AG04450 (cell line): Measurements from ENCODE around the gene PRKAG2. TPM values are rescaled to one million over a fixed set of nuclear protein-coding genes. Genes with fewer than 3 reads are reported as not detected.

Experiments used
- CTCF ChIA-PET: fragments of 300-600, 350-600 bp; formaldehyde crosslinking; extraction: SDS; loops from one replicate; lab custom pipeline; 2022; ENCODE audit warnings: antibody characterized with exemption, inconsistent platforms; lab: Charles Lee
- POLR2A ChIA-PET: fragments of 350-600 bp; formaldehyde crosslinking; extraction: SDS; loops from one replicate; lab custom pipeline; 2021; ENCODE audit warnings: antibody characterized with exemption, inconsistent platforms; lab: Yijun Ruan, JAX
- DNase-seq: peaks from one replicate; pipeline ENCODE4 v3.0.0-alpha.2; 2011; ENCODE audit warnings: low read depth, low spot score
- H3K27ac ChIP-seq: one replicate; pipeline ENCODE4 v1.5.1; 2012; ENCODE audit warnings: low read depth, low read length, control low read depth
- H3K27me3 ChIP-seq: one replicate; pipeline ENCODE4 v1.6.0; 2012; ENCODE audit warnings: low read length; ENCODE audit not compliant: control insufficient read depth, insufficient read depth
- H3K4me3 ChIP-seq: 2 replicates; pipeline ENCODE4 v1.5.1; 2011; ENCODE audit warnings: mild to moderate bottlenecking, low read depth, low read length, control low read depth
- H3K9me3 ChIP-seq: 2 replicates; pipeline ENCODE4 v1.5.1; 2012; ENCODE audit warnings: low read length; ENCODE audit not compliant: control insufficient read depth, insufficient read depth
- CTCF ChIP-seq: IDR thresholded peaks from 2 replicates; pipeline ENCODE4 v1.5.1; 2011; ENCODE audit warnings: low read depth, low read length, control low read depth, inconsistent platforms
- polyA plus RNA-seq: library from polyadenylated mRNA; depleted of rRNA; stranded (reverse); fragments of >200 nt; gene quantifications from 2 replicates; pipeline ENCODE4 v1.2.3, GENCODE V29; 2011

PRKAG2 gene
- polyA plus RNA-seq, 1 experiment, result 45.0 TPM

GRCh38 chr7:151704960-151705635 is 171.8 kb downstream of the PRKAG2 start:
- no peaks in the 10 kb centered on the region for H3K9me3 ChIP-seq
- no peak overlapping the region for H3K4me3 ChIP-seq
- ChIA-PET POLR2A (no interaction called here), CTCF (interaction anchor here (0.6 to 1.0 kb wide), 7 partner anchors 8 to 113 kb away, joined by 3 to 7 read pairs (median 3); no protein-coding TSS in a partner anchor)
- no peak for TF ChIP-seq CTCF
- no peak for DNase-seq
- H3K27me3 ChIP-seq, result peaks cover 2% of the 10 kb centered on the region
- no peak overlapping the region for H3K27ac ChIP-seq

- POLR2A ChIA-PET, result no interaction called here
- Histone ChIP-seq H3K27me3 (peaks cover 2% of the 10 kb centered on the region), H3K9me3 (no peaks in the 10 kb centered on the region), H3K27ac (no peak overlapping the region), H3K4me3 (no peak overlapping the region)
- no peak for TF ChIP-seq CTCF
- CTCF ChIA-PET, result interaction anchor here (0.6 kb wide), 1 partner anchor 26 kb away, joined by 3 read pairs; no protein-coding TSS in a partner anchor
- no peak for DNase-seq
Measured at GRCh38 chr7:151704299-151704959, 172.5 kb downstream of the PRKAG2 start.

GRCh38 chr7:151702961-151703360 is 174.0 kb downstream of the PRKAG2 start:
- Histone ChIP-seq H3K4me3 (no peak overlapping the region), H3K27ac (no peak overlapping the region), H3K9me3 (no peaks in the 10 kb centered on the region; the same call in 1 of the 2 replicates), H3K27me3 (peaks cover 2% of the 10 kb centered on the region)
- no peak for DNase-seq
- TF ChIP-seq CTCF, result no peak
- POLR2A ChIA-PET, result no interaction called here
- CTCF ChIA-PET, result interaction anchor here (0.6 kb wide), 1 partner anchor 196 kb away, joined by 3 read pairs; no protein-coding TSS in a partner anchor

GRCh38 chr7:151700586-151701165 is 176.2 kb downstream of the PRKAG2 start:
- Histone ChIP-seq H3K9me3 (no peaks in the 10 kb centered on the region; the same call in 1 of the 2 replicates), H3K27ac (no peak overlapping the region), H3K4me3 (no peak overlapping the region), H3K27me3 (peaks cover 2% of the 10 kb centered on the region)
- DNase-seq, result no peak
- TF ChIP-seq CTCF, result no peak
- CTCF ChIA-PET, result no interaction called here
- POLR2A ChIA-PET, result interaction anchor here (0.6 kb wide), 1 partner anchor 13 kb away, joined by 3 read pairs; no protein-coding TSS in a partner anchor
